Fibroblast of lung (primary cell): ENCODE results near the gene UBE2N. TPM values are rescaled to one million over a fixed set of nuclear protein-coding genes. Genes with fewer than 3 reads are reported as not detected.

Source experiments
- DNase-seq, 2 donors: peaks; one replicate each; pipeline versions ENCODE4 v3.0.0 to v3.0.0-alpha.2; 2010; ENCODE audit warnings: low read depth in 2 of 2
- H2AFZ ChIP-seq: 2 replicates; pipeline ENCODE4 v1.5.1; 2012; ENCODE audit warnings: low read length, control low read depth, inconsistent platforms
- H3K27ac ChIP-seq: 2 replicates; pipeline ENCODE4 v1.5.1; 2011; ENCODE audit warnings: low read length, control low read depth; ENCODE audit not compliant: insufficient read depth
- H3K27me3 ChIP-seq: 2 replicates; pipeline ENCODE4 v1.5.1; 2011; ENCODE audit warnings: mild to moderate bottlenecking, low read length; ENCODE audit not compliant: control insufficient read depth, insufficient read depth
- H3K36me3 ChIP-seq: 2 replicates; pipeline ENCODE4 v1.5.1; 2011; ENCODE audit warnings: low read length; ENCODE audit not compliant: control insufficient read depth, insufficient read depth
- H3K4me1 ChIP-seq: 2 replicates; pipeline ENCODE4 v1.5.1; 2011; ENCODE audit warnings: low read length; ENCODE audit not compliant: control insufficient read depth, insufficient read depth; ENCODE audit errors: extremely low read depth
- H3K4me2 ChIP-seq: 2 replicates; pipeline ENCODE4 v1.5.1; 2011; ENCODE audit warnings: low read length, control low read depth; ENCODE audit not compliant: insufficient read depth; ENCODE audit errors: extremely low read depth
- H3K4me3 ChIP-seq, 4 experiments: fragments of 200-600 bp in 1 of 4; sonication (generic) in 1 of 4; replicated peaks in 1 of 4; 2 replicates each; pipeline ENCODE4 v1.5.1; 2011 to 2016; ENCODE audit warnings: low read length in 4 of 4, low read depth in 3 of 4, mild to moderate bottlenecking in 3 of 4, control low read depth in 2 of 4, inconsistent platforms in 1 of 4, mixed read lengths in 1 of 4; ENCODE audit not compliant: insufficient read depth in 1 of 4; ENCODE audit errors: control extremely low read depth in 1 of 4
- H3K79me2 ChIP-seq: 2 replicates; pipeline ENCODE4 v1.5.1; 2012; ENCODE audit warnings: mild to moderate bottlenecking, low read length, inconsistent platforms; ENCODE audit not compliant: control insufficient read depth, insufficient read depth
- H3K9ac ChIP-seq: 2 replicates; pipeline ENCODE4 v1.5.1; 2011; ENCODE audit warnings: mild to moderate bottlenecking, low read length, control low read depth; ENCODE audit not compliant: insufficient read depth
- H3K9me3 ChIP-seq: 2 replicates; pipeline ENCODE4 v1.5.1; 2012; ENCODE audit warnings: low read depth, low read length; ENCODE audit not compliant: control insufficient read depth, insufficient read depth
- H4K20me1 ChIP-seq: 2 replicates; pipeline ENCODE4 v1.5.1; 2011; ENCODE audit warnings: low read length; ENCODE audit not compliant: control insufficient read depth, insufficient read depth; ENCODE audit errors: extremely low read depth
- EZH2 ChIP-seq: IDR thresholded peaks from 2 replicates; pipeline ENCODE4 v1.5.1; 2012; ENCODE audit warnings: low read length, control low read depth, mild to moderate bottlenecking; ENCODE audit errors: missing control alignments
- polyA plus RNA-seq, 2 donors: library from polyadenylated mRNA; depleted of rRNA in 1 of 2; stranded (reverse) in 1 of 2; unstranded in 1 of 2; fragments of >200 nt; gene quantifications; 2 replicates each; pipeline ENCODE4 v1.2.1, GENCODE V29; 2011 to 2012; ENCODE audit warnings: missing spikeins in 1 of 2
- total RNA-seq: library from RNA; depleted of rRNA; stranded (reverse); fragments of >200 nt; gene quantifications from 2 replicates; pipeline ENCODE4 v1.2.1, GENCODE V29; 2014
- TF ChIP-seq, protein P1 (sequence below), 2 donors: IDR thresholded peaks in 1 of 2; conservative IDR thresholded peaks in 1 of 2; 1 replicate in 1 of 2; 2 replicates in 1 of 2; pipeline ENCODE4 v1.5.1; 2011 to 2012; ENCODE audit warnings: low read length in 2 of 2, control low read depth in 1 of 2, inconsistent platforms in 1 of 2, low read depth in 1 of 2, mild to moderate bottlenecking in 1 of 2

The UBE2N gene
- total and polyA plus RNA-seq, 2 donors (not counting 1 experiment from before 2014, with no cell fraction given), result 115 to 149 TPM

DNA sequence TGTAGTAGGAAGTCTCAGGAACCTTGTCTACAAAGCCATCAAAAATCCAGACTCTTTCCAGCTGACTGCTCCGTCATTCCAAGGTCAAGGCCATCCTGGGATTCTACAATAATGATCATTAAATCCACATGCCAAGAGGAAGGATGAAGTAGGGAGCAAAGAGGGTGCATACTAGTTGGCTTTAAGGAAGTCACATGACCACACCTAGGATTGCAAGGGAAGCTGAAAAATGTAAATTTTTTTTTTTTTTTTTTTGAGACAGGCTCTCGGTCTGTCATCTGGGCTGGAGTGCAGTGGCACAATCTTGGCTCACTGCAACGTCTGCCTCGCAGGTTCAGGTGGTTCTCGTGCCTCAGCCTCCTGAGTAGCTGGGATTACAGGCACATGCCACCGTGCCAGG is 18.3 kb upstream of the UBE2N start:
- Histone ChIP-seq H3K27ac (no peak overlapping the region), H3K9me3 (no peaks in the 10 kb centered on the region), H4K20me1 (no peaks in the 10 kb centered on the region), H3K36me3 (no peaks in the 10 kb centered on the region), H3K4me1 (no peaks in the 10 kb centered on the region), H3K9ac (no peak overlapping the region), H3K79me2 (no peaks in the 10 kb centered on the region), H2AFZ (no peak overlapping the region), H3K4me2 (no peak overlapping the region), H3K4me3 (no peak overlapping the region), H3K27me3 (no peaks in the 10 kb centered on the region)
- TF ChIP-seq, protein P1, sequence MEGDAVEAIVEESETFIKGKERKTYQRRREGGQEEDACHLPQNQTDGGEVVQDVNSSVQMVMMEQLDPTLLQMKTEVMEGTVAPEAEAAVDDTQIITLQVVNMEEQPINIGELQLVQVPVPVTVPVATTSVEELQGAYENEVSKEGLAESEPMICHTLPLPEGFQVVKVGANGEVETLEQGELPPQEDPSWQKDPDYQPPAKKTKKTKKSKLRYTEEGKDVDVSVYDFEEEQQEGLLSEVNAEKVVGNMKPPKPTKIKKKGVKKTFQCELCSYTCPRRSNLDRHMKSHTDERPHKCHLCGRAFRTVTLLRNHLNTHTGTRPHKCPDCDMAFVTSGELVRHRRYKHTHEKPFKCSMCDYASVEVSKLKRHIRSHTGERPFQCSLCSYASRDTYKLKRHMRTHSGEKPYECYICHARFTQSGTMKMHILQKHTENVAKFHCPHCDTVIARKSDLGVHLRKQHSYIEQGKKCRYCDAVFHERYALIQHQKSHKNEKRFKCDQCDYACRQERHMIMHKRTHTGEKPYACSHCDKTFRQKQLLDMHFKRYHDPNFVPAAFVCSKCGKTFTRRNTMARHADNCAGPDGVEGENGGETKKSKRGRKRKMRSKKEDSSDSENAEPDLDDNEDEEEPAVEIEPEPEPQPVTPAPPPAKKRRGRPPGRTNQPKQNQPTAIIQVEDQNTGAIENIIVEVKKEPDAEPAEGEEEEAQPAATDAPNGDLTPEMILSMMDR (conservative IDR thresholded peaks at IDR 0.05 in 1 of 2, IDR thresholded peaks at IDR 0.05 in 1 of 2; ENCODE audit: low read depth in 1 of 2, low read length in 2 of 2), result no peak
- no peak for TF ChIP-seq EZH2
- no peak for DNase-seq

DNA sequence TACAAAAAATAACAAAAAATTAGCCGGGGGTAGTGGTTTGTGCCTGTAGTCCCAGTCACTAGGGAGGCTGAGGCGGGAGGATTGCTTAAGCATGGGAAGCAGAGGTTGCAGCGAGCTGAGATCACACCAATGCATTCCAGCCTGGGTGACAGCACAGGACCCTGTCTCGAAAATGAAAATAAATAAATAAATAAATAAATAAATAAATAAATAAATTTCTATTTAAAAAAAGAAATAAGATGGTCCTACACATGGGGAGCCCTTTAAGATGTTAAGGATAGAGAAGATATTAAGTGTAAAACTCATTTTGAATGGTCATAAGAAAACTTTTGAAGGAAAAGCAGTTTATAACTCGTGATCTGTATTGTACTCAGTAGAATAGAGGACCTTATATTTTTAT is 17.4 kb upstream of the UBE2N start:
- H3K4me3 ChIP-seq, result no peak overlapping the region
- H2AFZ ChIP-seq, result no peak overlapping the region
- no peak overlapping the region for H3K4me2 ChIP-seq
- no peaks in the 10 kb centered on the region for H3K4me1 ChIP-seq
- DNase-seq, result no peak
- no peaks in the 10 kb centered on the region for H3K36me3 ChIP-seq
- H3K9me3 ChIP-seq, result no peaks in the 10 kb centered on the region
- TF ChIP-seq, protein P1 (conservative IDR thresholded peaks at IDR 0.05 in 1 of 2, IDR thresholded peaks at IDR 0.05 in 1 of 2; ENCODE audit: low read depth in 1 of 2, low read length in 2 of 2), result no peak
- TF ChIP-seq EZH2, result no peak
- no peak overlapping the region for H3K9ac ChIP-seq
- no peaks in the 10 kb centered on the region for H4K20me1 ChIP-seq
- no peaks in the 10 kb centered on the region for H3K79me2 ChIP-seq
- no peak overlapping the region for H3K27ac ChIP-seq
- H3K27me3 ChIP-seq, result no peaks in the 10 kb centered on the region

DNA sequence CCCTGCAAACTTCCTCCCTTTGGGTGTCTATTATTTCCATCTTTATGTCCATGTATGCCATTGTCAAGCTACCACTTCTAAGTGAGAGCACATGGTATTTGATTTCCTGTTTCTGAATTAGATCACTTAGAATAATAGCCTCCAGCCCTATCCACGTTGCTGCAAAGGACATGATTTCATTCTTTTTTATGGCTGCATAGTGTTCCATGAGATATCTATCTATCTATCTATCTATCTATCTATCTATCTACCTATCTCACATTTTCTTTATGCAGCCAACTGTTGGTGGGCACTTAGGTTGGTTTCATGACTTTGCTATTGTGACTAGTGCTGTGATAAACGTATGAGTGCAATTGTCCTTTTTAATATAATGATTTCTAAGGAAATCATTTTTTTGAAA is 14.3 kb upstream of the UBE2N start:
- Histone ChIP-seq H3K9me3 (no peaks in the 10 kb centered on the region), H3K79me2 (no peaks in the 10 kb centered on the region), H3K27ac (no peak overlapping the region), H3K4me3 (no peak overlapping the region), H3K4me2 (no peak overlapping the region), H4K20me1 (no peaks in the 10 kb centered on the region), H3K27me3 (no peaks in the 10 kb centered on the region), H2AFZ (no peak overlapping the region), H3K9ac (no peak overlapping the region), H3K4me1 (no peaks in the 10 kb centered on the region), H3K36me3 (no peaks in the 10 kb centered on the region)
- DNase-seq, result no peak
- TF ChIP-seq EZH2, result no peak
- TF ChIP-seq, protein P1 (conservative IDR thresholded peaks at IDR 0.05 in 1 of 2, IDR thresholded peaks at IDR 0.05 in 1 of 2; ENCODE audit: low read depth in 1 of 2, low read length in 2 of 2), result no peak
